RWPE2 (cell line): ENCODE results near the gene ALX4.

Experiments used
- ATAC-seq: fragments of 200-7000 bp; cut with Tn5 transposase; 3 replicates; pipeline ENCODE4 v1.9.1; 2021; ENCODE audit warnings: low read depth
- DNase-seq: peaks from one replicate; pipeline ENCODE4 v3.0.0-alpha.2; 2020; ENCODE audit warnings: low spot score
- H3K27ac ChIP-seq: fragments of 450-650 bp; 2 replicates; pipeline ENCODE4 v1.5.1; 2017; ENCODE audit warnings: mild to moderate bottlenecking; ENCODE audit not compliant: poor library complexity, severe bottlenecking
- H3K27me3 ChIP-seq: fragments of 250-450 bp; sonication (Bioruptor Pico); 2 replicates; pipeline ENCODE4 v1.5.1; 2021; ENCODE audit warnings: mild to moderate bottlenecking, moderate library complexity; ENCODE audit not compliant: insufficient read depth, poor library complexity, severe bottlenecking
- H3K36me3 ChIP-seq: fragments of 250-450 bp; sonication (Bioruptor Pico); 2 replicates; pipeline ENCODE4 v1.5.1; 2020; ENCODE audit warnings: low read depth, mild to moderate bottlenecking, moderate library complexity
- H3K4me1 ChIP-seq: fragments of 250-450 bp; sonication (Bioruptor Pico); 2 replicates; pipeline ENCODE4 v1.5.1; 2021; ENCODE audit warnings: mild to moderate bottlenecking, moderate library complexity; ENCODE audit not compliant: insufficient read depth, poor library complexity, severe bottlenecking
- H3K4me3 ChIP-seq: fragments of 250-450 bp; sonication (Bioruptor Pico); 2 replicates; pipeline ENCODE4 v1.5.1; 2021; ENCODE audit warnings: mild to moderate bottlenecking, moderate library complexity; ENCODE audit not compliant: severe bottlenecking
- H3K9me3 ChIP-seq: fragments of 250-450 bp; sonication (Bioruptor Pico); 2 replicates; pipeline ENCODE4 v1.5.1; 2021; ENCODE audit warnings: mild to moderate bottlenecking, moderate library complexity; ENCODE audit not compliant: severe bottlenecking
- TF ChIP-seq, protein P1 (sequence below): fragments of 450-650 bp; IDR thresholded peaks from one replicate; pipeline ENCODE4 v1.5.1; 2017; ENCODE audit warnings: mild to moderate bottlenecking, moderate library complexity; ENCODE audit not compliant: poor library complexity, severe bottlenecking

Gene ALX4

GRCh38 chr11:44343778-44344422 is 34.0 kb upstream of the ALX4 start:
- ATAC-seq (no peak), DNase-seq (no peak)
- H3K36me3 ChIP-seq = no peaks in the 10 kb centered on the region
- H3K9me3 ChIP-seq = no peaks in the 10 kb centered on the region
- TF ChIP-seq, protein P1, sequence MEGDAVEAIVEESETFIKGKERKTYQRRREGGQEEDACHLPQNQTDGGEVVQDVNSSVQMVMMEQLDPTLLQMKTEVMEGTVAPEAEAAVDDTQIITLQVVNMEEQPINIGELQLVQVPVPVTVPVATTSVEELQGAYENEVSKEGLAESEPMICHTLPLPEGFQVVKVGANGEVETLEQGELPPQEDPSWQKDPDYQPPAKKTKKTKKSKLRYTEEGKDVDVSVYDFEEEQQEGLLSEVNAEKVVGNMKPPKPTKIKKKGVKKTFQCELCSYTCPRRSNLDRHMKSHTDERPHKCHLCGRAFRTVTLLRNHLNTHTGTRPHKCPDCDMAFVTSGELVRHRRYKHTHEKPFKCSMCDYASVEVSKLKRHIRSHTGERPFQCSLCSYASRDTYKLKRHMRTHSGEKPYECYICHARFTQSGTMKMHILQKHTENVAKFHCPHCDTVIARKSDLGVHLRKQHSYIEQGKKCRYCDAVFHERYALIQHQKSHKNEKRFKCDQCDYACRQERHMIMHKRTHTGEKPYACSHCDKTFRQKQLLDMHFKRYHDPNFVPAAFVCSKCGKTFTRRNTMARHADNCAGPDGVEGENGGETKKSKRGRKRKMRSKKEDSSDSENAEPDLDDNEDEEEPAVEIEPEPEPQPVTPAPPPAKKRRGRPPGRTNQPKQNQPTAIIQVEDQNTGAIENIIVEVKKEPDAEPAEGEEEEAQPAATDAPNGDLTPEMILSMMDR = no peak
- H3K4me3 ChIP-seq = no peak overlapping the region
- no peaks in the 10 kb centered on the region for H3K4me1 ChIP-seq
- H3K27ac ChIP-seq = no peak overlapping the region
- H3K27me3 ChIP-seq = peaks cover 19% of the 10 kb centered on the region

DNA sequence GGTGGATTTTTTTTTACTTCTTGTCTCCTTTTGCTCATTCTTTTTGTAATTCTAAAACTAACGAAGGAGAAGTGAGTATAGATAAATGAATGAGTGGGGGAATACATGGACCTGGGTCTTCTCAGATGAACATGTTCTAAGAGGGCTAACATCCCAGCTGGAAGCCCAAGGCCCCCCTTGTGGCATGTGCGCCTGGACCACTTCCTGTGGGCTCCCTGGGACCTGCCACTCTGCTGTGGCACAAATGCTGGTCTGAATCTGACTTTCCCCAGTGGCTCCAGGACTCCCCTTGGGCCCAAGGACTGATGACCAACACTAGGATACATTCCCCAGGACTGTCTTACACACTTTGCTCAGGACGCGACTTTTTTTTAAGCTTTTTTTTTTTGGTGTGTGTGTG is 32.7 kb upstream of the ALX4 start:
- Histone ChIP-seq H3K4me3 (no peak overlapping the region), H3K4me1 (no peaks in the 10 kb centered on the region), H3K27ac (no peak overlapping the region), H3K27me3 (peaks cover 32% of the 10 kb centered on the region), H3K36me3 (no peaks in the 10 kb centered on the region), H3K9me3 (no peaks in the 10 kb centered on the region)
- DNase-seq = no peak
- no peak for ATAC-seq
- TF ChIP-seq, protein P1 = no peak

DNA sequence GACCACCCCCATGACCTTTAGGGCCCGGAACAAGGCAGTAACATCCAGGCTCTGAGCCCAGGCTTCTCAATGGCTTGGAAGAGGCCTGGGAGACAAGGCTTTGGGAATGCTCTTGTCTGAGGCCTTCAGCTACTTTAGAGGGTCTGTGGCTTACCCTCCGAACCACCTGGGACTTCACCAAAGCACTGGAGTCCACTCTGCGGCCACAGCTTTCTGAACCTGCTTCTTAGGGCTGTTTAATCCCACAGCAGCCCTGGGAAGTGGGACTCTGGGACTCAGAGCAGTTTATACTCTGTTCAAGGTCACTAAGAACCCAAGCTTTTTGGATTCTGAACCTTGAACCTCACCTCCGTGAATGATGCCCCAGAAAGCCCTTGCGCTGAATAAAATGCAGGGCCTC is 30.7 kb upstream of the ALX4 start:
- no peaks in the 10 kb centered on the region for H3K9me3 ChIP-seq
- DNase-seq = no peak
- H3K36me3 ChIP-seq = no peaks in the 10 kb centered on the region
- no peak overlapping the region for H3K4me3 ChIP-seq
- no peaks in the 10 kb centered on the region for H3K4me1 ChIP-seq
- H3K27me3 ChIP-seq = peaks cover 51% of the 10 kb centered on the region
- H3K27ac ChIP-seq = no peak overlapping the region
- TF ChIP-seq, protein P1 = no peak
- ATAC-seq = no peak

DNA sequence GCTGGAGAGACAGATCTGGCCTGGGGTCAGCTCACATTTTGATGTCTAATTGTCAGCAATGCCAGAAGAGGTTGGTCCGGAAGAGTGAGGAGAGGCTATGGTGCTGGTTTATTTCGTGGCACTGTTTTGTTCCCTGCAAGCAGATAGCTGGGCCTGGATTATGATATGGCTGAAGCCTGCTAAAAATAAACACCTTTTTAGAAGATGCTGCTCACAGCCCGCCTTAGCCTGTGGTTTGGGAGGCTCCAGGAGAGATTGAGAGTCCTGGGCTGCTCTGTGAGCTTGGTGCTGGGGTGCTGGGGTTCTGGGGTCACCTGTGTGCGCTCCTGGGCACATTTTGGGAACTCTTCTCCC is 29.6 kb upstream of the ALX4 start:
- no peak overlapping the region for H3K27ac ChIP-seq
- H3K36me3 ChIP-seq = no peaks in the 10 kb centered on the region
- peaks cover 63% of the 10 kb centered on the region for H3K27me3 ChIP-seq
- no peak for DNase-seq
- TF ChIP-seq, protein P1 = no peak
- ATAC-seq = no peak
- H3K4me1 ChIP-seq = no peaks in the 10 kb centered on the region
- H3K9me3 ChIP-seq = no peaks in the 10 kb centered on the region
- no peak overlapping the region for H3K4me3 ChIP-seq

DNA sequence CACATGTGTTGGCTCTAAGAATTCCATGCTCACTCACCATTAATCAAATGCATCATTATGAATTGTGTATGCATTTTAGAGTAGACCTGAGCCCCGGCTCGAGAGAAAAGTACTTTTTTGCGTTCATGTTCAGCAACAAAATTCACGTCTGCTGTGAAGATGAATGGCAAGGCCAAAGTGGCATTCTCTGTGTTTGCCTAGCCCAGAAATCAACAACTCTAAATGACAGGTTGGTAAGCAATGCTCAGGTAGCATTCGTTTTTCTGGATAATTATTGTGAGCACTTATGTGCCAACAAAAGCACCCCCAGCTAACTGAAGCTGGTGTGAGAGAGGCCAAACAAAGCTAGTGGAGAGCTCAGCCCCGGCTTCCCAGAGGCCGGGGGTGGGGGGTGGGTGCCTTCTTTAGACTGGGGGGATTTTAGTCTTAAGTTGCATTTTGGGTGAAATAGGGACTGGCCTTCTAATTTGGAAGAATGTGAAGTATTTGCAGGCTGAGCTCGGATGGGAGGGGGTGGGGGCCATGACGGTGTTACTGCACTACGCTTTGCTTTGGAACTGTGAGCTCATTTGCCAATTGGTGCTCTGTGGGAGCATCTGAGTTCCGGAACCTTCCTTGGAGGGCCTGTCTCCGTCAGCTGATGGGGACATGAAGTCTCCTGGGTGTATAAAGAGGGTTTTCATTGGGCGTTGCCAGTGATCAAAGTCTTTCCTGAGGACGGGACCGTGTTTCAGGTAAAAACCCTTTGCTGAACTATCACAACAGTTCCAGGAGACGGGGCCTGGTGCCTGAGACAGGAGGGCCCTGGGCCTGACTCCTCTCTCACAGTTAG is 29.0 kb upstream of the ALX4 start:
- no peaks in the 10 kb centered on the region for H3K9me3 ChIP-seq
- H3K4me3 ChIP-seq = no peak overlapping the region
- no peak for ATAC-seq
- no peak overlapping the region for H3K27ac ChIP-seq
- no peaks in the 10 kb centered on the region for H3K36me3 ChIP-seq
- H3K4me1 ChIP-seq = no peaks in the 10 kb centered on the region
- H3K27me3 ChIP-seq = peaks cover 69% of the 10 kb centered on the region
- no peak for DNase-seq
- TF ChIP-seq, protein P1 = no peak
